Activated CD4-positive, alpha-beta T cell treated with anti-CD3 and anti-CD28 coated beads, Interleukin-2, amount 10 ng/mL, durations not matched to agents 24 days and 14 days (primary cell): ENCODE measurements around the gene TBPL2. TPM values are rescaled to one million over a fixed set of nuclear protein-coding genes. Genes with fewer than 3 reads are reported as not detected.
"Not testable (repeated sequence)": the region's sequence is repeated elsewhere in the genome, so short reads cannot be mapped to it uniquely, and the experiment has no call there.

Source experiments
- DNase-seq: peaks from one replicate; pipeline ENCODE4 v3.0.0; 2022
- H3K27ac Mint-ChIP-seq: one replicate; pipeline ENCODE4 v1.8.0; 2022; ENCODE audit warnings: mild to moderate bottlenecking, mixed read lengths
- H3K27me3 Mint-ChIP-seq: one replicate; pipeline ENCODE4 v1.8.0; 2022; ENCODE audit warnings: mixed read lengths
- H3K36me3 Mint-ChIP-seq: one replicate; pipeline ENCODE4 v1.8.0; 2022; ENCODE audit warnings: low read depth, mild to moderate bottlenecking, mixed read lengths
- H3K4me1 Mint-ChIP-seq: one replicate; pipeline ENCODE4 v1.8.0; 2021; ENCODE audit warnings: mixed read lengths
- H3K4me3 Mint-ChIP-seq: one replicate; pipeline ENCODE4 v1.8.0; 2022; ENCODE audit warnings: mild to moderate bottlenecking, moderate library complexity, mixed read lengths
- H3K9me3 Mint-ChIP-seq: one replicate; pipeline ENCODE4 v1.8.0; 2021; ENCODE audit warnings: mixed read lengths
- intact Hi-C: fragments of 100-400 bp; cut with micrococcal nuclease; formaldehyde crosslinking; loops from one replicate; pipeline ENCODE4 v1.15.1; 2023
- total RNA-seq: library from RNA; stranded (reverse); gene quantifications from 2 replicates; pipeline ENCODE4 v1.2.3, GENCODE V29; 2022

Gene TBPL2
- total RNA-seq, 1 donor from 2014 or later, result not detected

GRCh38 chr14:55383056-55383466, 57.4 kb downstream of the TBPL2 start:
- intact Hi-C loops, H3K27me3 Mint-ChIP-seq, H3K4me3 Mint-ChIP-seq, H3K9me3 Mint-ChIP-seq, H3K27ac Mint-ChIP-seq, DNase-seq: not testable (repeated sequence)
- peaks cover 40% of the 10 kb centered on the region for H3K4me1 Mint-ChIP-seq
- peaks cover 62% of the 10 kb centered on the region for H3K36me3 Mint-ChIP-seq

- H3K9me3 Mint-ChIP-seq, result peaks cover 3% of the 10 kb centered on the region
- peaks cover 61% of the 10 kb centered on the region for H3K36me3 Mint-ChIP-seq
- no peak overlapping the region for H3K27ac Mint-ChIP-seq
- intact Hi-C loops, result no loop called here
- peaks cover 37% of the 10 kb centered on the region for H3K4me1 Mint-ChIP-seq
- no peaks in the 10 kb centered on the region for H3K27me3 Mint-ChIP-seq
- H3K4me3 Mint-ChIP-seq, result no peak overlapping the region
- DNase-seq, result no peak
These were observed 57.9 kb downstream of the TBPL2 start for GRCh38 chr14:55382483-55382882.

- Mint-ChIP-seq H3K4me1 (peaks cover 31% of the 10 kb centered on the region), H3K9me3 (peaks cover 3% of the 10 kb centered on the region), H3K27me3 (no peaks in the 10 kb centered on the region), H3K27ac (peak overlapping the region; percentile 77), H3K36me3 (peaks cover 64% of the 10 kb centered on the region), H3K4me3 (no peak overlapping the region)
- DNase-seq, result no peak
- intact Hi-C loops, result no loop called here
These were observed 58.9 kb downstream of the TBPL2 start for GRCh38 chr14:55381561-55381960.

GRCh38 chr14:55381040-55381439, 59.4 kb downstream of the TBPL2 start:
- H3K4me1 Mint-ChIP-seq, result peaks cover 30% of the 10 kb centered on the region
- no peak for DNase-seq
- intact Hi-C loops, result no loop called here
- peak overlapping the region; percentile 82 for H3K27ac Mint-ChIP-seq
- H3K36me3 Mint-ChIP-seq, result peaks cover 66% of the 10 kb centered on the region
- peaks cover 3% of the 10 kb centered on the region for H3K9me3 Mint-ChIP-seq
- no peaks in the 10 kb centered on the region for H3K27me3 Mint-ChIP-seq
- no peak overlapping the region for H3K4me3 Mint-ChIP-seq

GRCh38 chr14:55377236-55377635, 63.2 kb downstream of the TBPL2 start:
- H3K4me3 Mint-ChIP-seq, result no peak overlapping the region
- no peak overlapping the region for H3K27ac Mint-ChIP-seq
- H3K27me3 Mint-ChIP-seq, result no peaks in the 10 kb centered on the region
- intact Hi-C loops, result no loop called here
- peaks cover 54% of the 10 kb centered on the region for H3K36me3 Mint-ChIP-seq
- no peak for DNase-seq
- no peaks in the 10 kb centered on the region for H3K9me3 Mint-ChIP-seq
- peaks cover 30% of the 10 kb centered on the region for H3K4me1 Mint-ChIP-seq

GRCh38 chr14:55374771-55375170, 65.6 kb downstream of the TBPL2 start:
- Mint-ChIP-seq H3K27ac (peak overlapping the region; percentile 95), H3K36me3 (peaks cover 47% of the 10 kb centered on the region), H3K4me1 (peaks cover 31% of the 10 kb centered on the region), H3K27me3 (no peaks in the 10 kb centered on the region), H3K9me3 (no peaks in the 10 kb centered on the region), H3K4me3 (peak overlapping the region; percentile 68)
- intact Hi-C loops, result loop anchor here (1.0 to 5.0 kb wide), 7 partner anchors 12 to 1688 kb away; partner anchors contain the start of genes ATG14 and FBXO34
- DNase-seq, result no peak

GRCh38 chr14:55373784-55374705, 66.4 kb downstream of the TBPL2 start:
- peak; percentile 81 for DNase-seq
- Mint-ChIP-seq H3K27ac (peak overlapping the region; percentile 95), H3K4me3 (peak overlapping the region; percentile 72), H3K27me3 (no peaks in the 10 kb centered on the region), H3K36me3 (peaks cover 51% of the 10 kb centered on the region), H3K4me1 (peaks cover 31% of the 10 kb centered on the region), H3K9me3 (no peaks in the 10 kb centered on the region)
- intact Hi-C loops, result loop anchor here (1.0 to 5.0 kb wide), 8 partner anchors 12 to 1688 kb away; partner anchors contain the start of genes ATG14 and FBXO34

GRCh38 chr14:55372825-55373224, 67.6 kb downstream of the TBPL2 start:
- no peak overlapping the region for H3K4me3 Mint-ChIP-seq
- intact Hi-C loops, result loop anchor here (2.0 to 5.0 kb wide), 2 partner anchors 18 to 1689 kb away; no protein-coding TSS in a partner anchor
- H3K36me3 Mint-ChIP-seq, result peaks cover 50% of the 10 kb centered on the region
- H3K27ac Mint-ChIP-seq, result peak overlapping the region; percentile 77
- H3K4me1 Mint-ChIP-seq, result peaks cover 31% of the 10 kb centered on the region
- H3K27me3 Mint-ChIP-seq, result no peaks in the 10 kb centered on the region
- H3K9me3 Mint-ChIP-seq, result no peaks in the 10 kb centered on the region
- no peak for DNase-seq

- peaks cover 31% of the 10 kb centered on the region for H3K4me1 Mint-ChIP-seq
- no peak for DNase-seq
- no peak overlapping the region for H3K4me3 Mint-ChIP-seq
- no peaks in the 10 kb centered on the region for H3K27me3 Mint-ChIP-seq
- intact Hi-C loops, result loop anchor here (2.0 to 5.0 kb wide), 2 partner anchors 18 to 1690 kb away; no protein-coding TSS in a partner anchor
- no peaks in the 10 kb centered on the region for H3K9me3 Mint-ChIP-seq
- H3K36me3 Mint-ChIP-seq, result peaks cover 50% of the 10 kb centered on the region
- peak overlapping the region; percentile 77 for H3K27ac Mint-ChIP-seq
These were observed 68.0 kb downstream of the TBPL2 start for GRCh38 chr14:55372423-55372822.

GRCh38 chr14:55370883-55371455, 69.4 kb downstream of the TBPL2 start:
- Mint-ChIP-seq H3K9me3 (no peaks in the 10 kb centered on the region), H3K27me3 (no peaks in the 10 kb centered on the region), H3K36me3 (peaks cover 41% of the 10 kb centered on the region), H3K27ac (peak overlapping the region; percentile 48), H3K4me1 (peaks cover 27% of the 10 kb centered on the region), H3K4me3 (no peak overlapping the region)
- intact Hi-C loops, result loop anchor here (5.0 kb wide), 1 partner anchor 1691 kb away; no protein-coding TSS in a partner anchor
- DNase-seq, result no peak

GRCh38 chr14:55366271-55366670, 74.1 kb downstream of the TBPL2 start:
- Mint-ChIP-seq H3K36me3 (peaks cover 47% of the 10 kb centered on the region), H3K9me3 (no peaks in the 10 kb centered on the region), H3K27me3 (no peaks in the 10 kb centered on the region), H3K27ac (no peak overlapping the region), H3K4me1 (peaks cover 6% of the 10 kb centered on the region), H3K4me3 (no peak overlapping the region)
- DNase-seq, result no peak
- intact Hi-C loops, result no loop called here
